Endothelial cell (in vitro differentiated cells): ENCODE data around the gene PML. TPM values are rescaled to one million over a fixed set of nuclear protein-coding genes. Genes with fewer than 3 reads are reported as not detected.
"Not testable (repeated sequence)": the region's sequence is repeated elsewhere in the genome, so short reads cannot be mapped to it uniquely, and the experiment has no call there.

Experiments
- DNase-seq: peaks from one replicate; pipeline ENCODE4 v3.0.0; 2021; ENCODE audit warnings: low spot score
- H3K27ac Mint-ChIP-seq: one replicate; pipeline ENCODE4 v1.8.0; 2021; ENCODE audit warnings: mixed read lengths, inconsistent platforms; ENCODE audit not compliant: unreplicated experiment
- H3K27me3 Mint-ChIP-seq: one replicate; pipeline ENCODE4 v1.8.0; 2021; ENCODE audit warnings: mild to moderate bottlenecking, moderate library complexity, mixed read lengths, inconsistent platforms; ENCODE audit not compliant: unreplicated experiment
- H3K36me3 Mint-ChIP-seq: one replicate; pipeline ENCODE4 v1.8.0; 2021; ENCODE audit warnings: mild to moderate bottlenecking, low read depth, mixed read lengths, inconsistent platforms; ENCODE audit not compliant: unreplicated experiment
- H3K4me1 Mint-ChIP-seq: one replicate; pipeline ENCODE4 v1.8.0; 2021; ENCODE audit warnings: mild to moderate bottlenecking, mixed read lengths, inconsistent platforms; ENCODE audit not compliant: unreplicated experiment
- H3K4me3 Mint-ChIP-seq: one replicate; pipeline ENCODE4 v1.8.0; 2021; ENCODE audit warnings: mild to moderate bottlenecking, mixed read lengths, inconsistent platforms; ENCODE audit not compliant: unreplicated experiment
- H3K9me3 Mint-ChIP-seq: one replicate; pipeline ENCODE4 v1.8.0; 2021; ENCODE audit warnings: mixed read lengths, inconsistent platforms; ENCODE audit not compliant: unreplicated experiment
- CTCF ChIP-seq: fragments of 200-600 bp; sonication (generic); IDR thresholded peaks from one replicate; pipeline ENCODE4 v1.5.0; 2021; ENCODE audit warnings: antibody characterized with exemption; ENCODE audit not compliant: unreplicated experiment
- total RNA-seq: library from RNA; stranded (reverse); fragmentation: NEBNext Ultra II Directional; extraction: Animal tissue kit (Norgen Biotek cat#: 25700); gene quantifications from one replicate; pipeline ENCODE4 v1.2.1, GENCODE V29; 2021; ENCODE audit not compliant: unreplicated experiment

The PML gene
- total RNA-seq, 1 donor from 2014 or later: 161 TPM

- no peak overlapping the region for H3K27ac Mint-ChIP-seq
- no peak overlapping the region for H3K4me3 Mint-ChIP-seq
- no peaks in the 10 kb centered on the region for H3K9me3 Mint-ChIP-seq
- H3K36me3 Mint-ChIP-seq: peaks cover 3% of the 10 kb centered on the region
- no peak for DNase-seq
- H3K27me3 Mint-ChIP-seq: peaks cover 7% of the 10 kb centered on the region
- TF ChIP-seq CTCF: no peak
- H3K4me1 Mint-ChIP-seq: peaks cover 22% of the 10 kb centered on the region
Observed at GRCh38 chr15:73969151-73969759, 25.3 kb upstream of the PML start.

GRCh38 chr15:73972984-73973682, 21.4 kb upstream of the PML start:
- Mint-ChIP-seq H3K4me1 (peaks cover 3% of the 10 kb centered on the region), H3K4me3 (no peak overlapping the region), H3K27me3 (peaks cover 7% of the 10 kb centered on the region), H3K9me3 (no peaks in the 10 kb centered on the region), H3K36me3 (peaks cover 6% of the 10 kb centered on the region), H3K27ac (no peak overlapping the region)
- DNase-seq: peak; percentile 89
- TF ChIP-seq CTCF: peak; percentile 61

- not testable (repeated sequence) for DNase-seq, H3K4me1 Mint-ChIP-seq, H3K9me3 Mint-ChIP-seq, H3K36me3 Mint-ChIP-seq, H3K27me3 Mint-ChIP-seq, H3K27ac Mint-ChIP-seq, H3K4me3 Mint-ChIP-seq
Observed at GRCh38 chr15:73973683-73974200, 20.8 kb upstream of the PML start.

- H3K4me3 Mint-ChIP-seq, DNase-seq, H3K9me3 Mint-ChIP-seq, H3K4me1 Mint-ChIP-seq, H3K27me3 Mint-ChIP-seq, H3K36me3 Mint-ChIP-seq: not testable (repeated sequence)
- H3K27ac Mint-ChIP-seq: peak overlapping the region; percentile 34
Observed at GRCh38 chr15:73975440-73976125, 18.9 kb upstream of the PML start.

GRCh38 chr15:73978896-73979295, 15.6 kb upstream of the PML start:
- DNase-seq: no peak
- H3K27ac Mint-ChIP-seq: no peak overlapping the region
- H3K4me3 Mint-ChIP-seq: no peak overlapping the region
- no peaks in the 10 kb centered on the region for H3K9me3 Mint-ChIP-seq
- H3K4me1 Mint-ChIP-seq: peaks cover 3% of the 10 kb centered on the region
- H3K27me3 Mint-ChIP-seq: peaks cover 5% of the 10 kb centered on the region
- H3K36me3 Mint-ChIP-seq: peaks cover 8% of the 10 kb centered on the region
- TF ChIP-seq CTCF: no peak
